ENCODE data around the gene S100A16. TPM values are rescaled to one million over a fixed set of nuclear protein-coding genes. Genes with fewer than 3 reads are reported as not detected.
A peak's percentile ranks its signal among the peaks of the same experiment; 100 is the strongest.

The S100A16 gene
- polyA plus RNA-seq, 2 of the 4 experiments (the other 2 are of a cell fraction): 270 to 298 TPM

- TF ChIP-seq REST (IDR thresholded peaks at IDR 0.05) (no peak), ZSCAN20 (CRISPR knock-in tag; IDR thresholded peaks at IDR 0.05) (no peak), FOSB (CRISPR knock-in tag; IDR thresholded peaks at IDR 0.05) (no peak), EHF (CRISPR knock-in tag; IDR thresholded peaks at IDR 0.05) (no peak), GATA3 (IDR thresholded peaks at IDR 0.05; ENCODE audit: borderline replicate concordance) (no peak), SREBF2 (IDR thresholded peaks at IDR 0.05) (no peak), POLR2A (IDR thresholded peaks at IDR 0.05; ENCODE audit: low read length) (no peak)
These were observed 14.4 kb downstream of the S100A16 start (continued) for GRCh38 chr1:153598309-153599172.

- FAIRE-seq: no peak
- H3K27ac ChIP-seq: 0 out of 6 replicates have a peak overlapping the region, but pooled peaks of 1 of the 2 experiments have one; percentile 23
- POLR2A ChIA-PET: interaction anchor here (0.9 kb wide), 1 partner anchor 11 kb away, joined by 4 read pairs; no protein-coding TSS in a partner anchor
- H3K4me3 ChIP-seq: no peak overlapping the region
- CTCF ChIA-PET: interaction anchor here (1.0 to 8.1 kb wide), 3 partner anchors 26 to 65 kb away, joined by 3 to 41 read pairs (median 4); no protein-coding TSS in a partner anchor
- peak in 1 of 2 experiments; percentile 44 for DNase-seq (ENCODE audit: low read depth in 1 of 2, low spot score in 1 of 2)
- peak; percentile 68 to 74; a peak in 5 of 6 replicates for ATAC-seq
- no peak for TF ChIP-seq TP53 (CRISPR knock-in tag; IDR thresholded peaks at IDR 0.05)
- TF ChIP-seq MAZ (IDR thresholded peaks at IDR 0.05; ENCODE audit: borderline replicate concordance, low read depth, low read length): no peak
- no peak for TF ChIP-seq POLR2A (IDR thresholded peaks at IDR 0.05; ENCODE audit: low read length)
- TF ChIP-seq MAFK (IDR thresholded peaks at IDR 0.05; ENCODE audit: partially characterized antibody): no peak
- no peak for TF ChIP-seq HDAC2 (IDR thresholded peaks at IDR 0.05)
- no peak for TF ChIP-seq KDM5A (IDR thresholded peaks at IDR 0.05)
- no peak for TF ChIP-seq CHD2 (IDR thresholded peaks at IDR 0.05; ENCODE audit: low read length, partially characterized antibody)
- peak; percentile 33; the same call in 1 of the 2 replicates for TF ChIP-seq JUNB (IDR thresholded peaks at IDR 0.05)
- TF ChIP-seq CBX8 (IDR thresholded peaks at IDR 0.05): no peak
- TF ChIP-seq ZNF302 (CRISPR knock-in tag; IDR thresholded peaks at IDR 0.05): no peak
- no peak for TF ChIP-seq JUN (IDR thresholded peaks at IDR 0.05)
- no peak for TF ChIP-seq BHLHE40 (IDR thresholded peaks at IDR 0.05; ENCODE audit: low read depth, low read length)
- no peak for TF ChIP-seq FOSL2 (IDR thresholded peaks at IDR 0.05)
- TF ChIP-seq FOSL2 (CRISPR knock-in tag; IDR thresholded peaks at IDR 0.05): peak; percentile 55
- H3K9me3 ChIP-seq: no peaks in the 10 kb centered on the region
- peaks cover 9% of the 10 kb centered on the region for H3K4me1 ChIP-seq
- 69% methylated on average over 6 of the region's 6 CpGs for WGBS (ENCODE audit: missing lambda C conversion rate)
- H3K4me2 ChIP-seq: peak overlapping the region; percentile 17; the same call in 1 of the 3 replicates
These were observed 15.7 kb downstream of the S100A16 start for GRCh38 chr1:153597206-153597605.

GRCh38 chr1:153592748-153593147 is 20.2 kb downstream of the S100A16 start:
- POLR2A ChIA-PET: interaction anchor here (1.5 kb wide), 1 partner anchor 19 kb away, joined by 4 read pairs; no protein-coding TSS in a partner anchor
- H3K9me3 ChIP-seq: no peaks in the 10 kb centered on the region
- FAIRE-seq (no peak), DNase-seq (ENCODE audit: low read depth in 1 of 2, low spot score in 1 of 2) (no peak), ATAC-seq (no peak)
- no peak overlapping the region for H3K4me2 ChIP-seq
- CTCF ChIA-PET: interaction anchor here (0.7 to 4.5 kb wide), 10 partner anchors 8 to 85 kb away, joined by 3 to 21 read pairs (median 6); partner anchors contain the start of genes S100A1 and S100A13
- H3K4me1 ChIP-seq: peaks cover 8% of the 10 kb centered on the region
- H3K27ac ChIP-seq: no peak overlapping the region
- no peak overlapping the region for H3K4me3 ChIP-seq
- 71% methylated on average over 4 of the region's 4 CpGs for WGBS (ENCODE audit: missing lambda C conversion rate)
- TF ChIP-seq SMC3 (IDR thresholded peaks at IDR 0.05) (no peak), ZC3H11A (IDR thresholded peaks at IDR 0.05) (no peak), ZFP36 (IDR thresholded peaks at IDR 0.05; ENCODE audit: borderline replicate concordance, partially characterized antibody) (no peak), E2F6 (IDR thresholded peaks at IDR 0.05; ENCODE audit: borderline replicate concordance, low read depth) (no peak), ELK1 (IDR thresholded peaks at IDR 0.05; ENCODE audit: low read depth, low read length) (no peak), KDM1A (IDR thresholded peaks at IDR 0.05; ENCODE audit: low read depth) (no peak), CHD2 (IDR thresholded peaks at IDR 0.05; ENCODE audit: low read length, partially characterized antibody) (no peak), ZSCAN20 (CRISPR knock-in tag; IDR thresholded peaks at IDR 0.05) (no peak), EHMT2 (IDR thresholded peaks at IDR 0.05; ENCODE audit: low read depth) (no peak), JUN (IDR thresholded peaks at IDR 0.05) (no peak)

Measured in A549 (cell line).